Measurements from ENCODE around the gene ASIC3.

The ASIC3 gene

DNA sequence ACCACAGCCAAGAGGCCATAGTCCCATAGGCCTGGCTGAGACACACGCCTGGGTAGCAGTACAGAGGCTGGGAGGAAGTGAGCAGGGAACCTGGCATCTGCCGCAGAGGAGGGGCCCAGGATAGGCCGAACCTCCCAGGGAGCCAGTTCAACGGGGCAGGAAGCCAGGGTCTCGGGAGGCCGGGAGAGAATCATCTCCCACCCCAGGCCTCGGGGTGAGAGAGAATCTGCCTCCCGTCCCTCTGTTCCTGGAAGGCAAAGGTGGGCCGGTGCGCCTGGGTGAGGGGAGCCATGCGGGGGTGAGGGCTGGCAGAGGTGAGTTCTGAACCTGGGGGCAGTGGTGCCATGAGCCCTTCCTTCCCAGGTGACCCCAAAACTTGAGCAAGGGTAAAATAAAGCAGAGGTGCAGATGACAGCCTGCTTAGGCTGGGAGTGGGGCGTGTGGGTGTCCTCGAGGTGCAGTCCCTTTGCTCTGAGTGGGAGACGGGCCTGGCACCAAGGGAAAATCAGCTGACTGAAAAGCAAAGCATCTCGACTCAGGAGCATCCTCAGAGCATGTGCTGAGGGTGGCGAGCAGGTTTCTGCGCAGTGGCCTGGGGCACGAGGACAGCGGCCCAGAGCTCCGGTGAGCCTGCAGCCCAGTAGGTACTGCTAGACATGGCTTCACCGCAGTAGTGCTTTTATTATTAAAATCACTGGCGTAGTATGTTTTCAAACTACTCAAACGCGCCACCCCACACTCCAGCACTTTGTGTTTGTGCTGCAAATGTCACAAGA is 53.5 kb downstream of the ASIC3 start:
- TF ChIP-seq, protein P1, sequence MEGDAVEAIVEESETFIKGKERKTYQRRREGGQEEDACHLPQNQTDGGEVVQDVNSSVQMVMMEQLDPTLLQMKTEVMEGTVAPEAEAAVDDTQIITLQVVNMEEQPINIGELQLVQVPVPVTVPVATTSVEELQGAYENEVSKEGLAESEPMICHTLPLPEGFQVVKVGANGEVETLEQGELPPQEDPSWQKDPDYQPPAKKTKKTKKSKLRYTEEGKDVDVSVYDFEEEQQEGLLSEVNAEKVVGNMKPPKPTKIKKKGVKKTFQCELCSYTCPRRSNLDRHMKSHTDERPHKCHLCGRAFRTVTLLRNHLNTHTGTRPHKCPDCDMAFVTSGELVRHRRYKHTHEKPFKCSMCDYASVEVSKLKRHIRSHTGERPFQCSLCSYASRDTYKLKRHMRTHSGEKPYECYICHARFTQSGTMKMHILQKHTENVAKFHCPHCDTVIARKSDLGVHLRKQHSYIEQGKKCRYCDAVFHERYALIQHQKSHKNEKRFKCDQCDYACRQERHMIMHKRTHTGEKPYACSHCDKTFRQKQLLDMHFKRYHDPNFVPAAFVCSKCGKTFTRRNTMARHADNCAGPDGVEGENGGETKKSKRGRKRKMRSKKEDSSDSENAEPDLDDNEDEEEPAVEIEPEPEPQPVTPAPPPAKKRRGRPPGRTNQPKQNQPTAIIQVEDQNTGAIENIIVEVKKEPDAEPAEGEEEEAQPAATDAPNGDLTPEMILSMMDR (IDR thresholded peaks at IDR 0.05; ENCODE audit: low read depth, low read length), result no peak
- no peak overlapping the region for H3K4me3 ChIP-seq (ENCODE audit: low read depth, low read length)
